HL-60/S4 (cell line): Measurements from ENCODE around the gene PAK5.

Experiments used
- in situ Hi-C: fragments of 300-500 bp; cut with MboI; formaldehyde crosslinking; loops from 2 replicates; pipeline ENCODE4 v1.14.3; 2022; ENCODE audit warnings: low sequenced_read_pairs

The PAK5 gene

DNA sequence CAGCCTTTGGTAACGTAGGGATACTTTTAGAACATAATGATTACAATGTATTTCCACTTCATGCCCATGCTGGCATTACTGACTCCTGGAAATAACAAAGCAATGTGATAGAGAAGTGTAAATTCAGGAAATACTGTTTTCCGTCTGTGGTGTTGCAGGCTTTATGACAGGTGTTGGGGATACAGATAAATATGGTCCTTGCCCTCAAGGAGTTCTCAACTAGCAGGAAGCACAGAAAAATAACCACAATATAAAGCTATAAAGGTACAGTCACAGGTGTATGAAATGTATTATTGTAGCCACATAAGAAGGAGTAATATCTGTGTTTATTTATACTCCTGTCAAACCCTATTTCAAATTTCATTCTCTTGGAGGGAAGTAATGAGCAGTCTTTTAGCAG, 337.4 kb downstream of the PAK5 start:
- in situ Hi-C loops, result no loop called here

DNA sequence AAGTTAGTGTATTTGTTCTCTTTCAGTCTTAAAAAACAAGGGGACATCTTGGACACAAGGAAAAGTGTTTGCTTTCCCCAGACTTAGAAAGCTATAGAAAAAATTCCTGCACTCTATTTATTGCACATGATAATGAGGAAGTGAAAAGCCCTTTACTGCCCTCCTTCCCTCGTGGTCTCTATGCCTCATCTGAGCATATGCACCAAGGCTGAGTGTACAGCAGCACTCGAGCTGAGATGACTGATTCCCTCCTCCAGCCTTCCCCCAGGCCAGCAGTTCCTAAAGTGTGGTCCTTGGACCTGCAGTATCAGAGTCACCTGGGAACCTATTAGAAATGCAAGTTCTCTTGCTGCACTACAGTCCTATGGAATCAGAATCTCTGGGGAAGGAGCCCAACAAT, 338.8 kb downstream of the PAK5 start:
- in situ Hi-C loops, result no loop called here

DNA sequence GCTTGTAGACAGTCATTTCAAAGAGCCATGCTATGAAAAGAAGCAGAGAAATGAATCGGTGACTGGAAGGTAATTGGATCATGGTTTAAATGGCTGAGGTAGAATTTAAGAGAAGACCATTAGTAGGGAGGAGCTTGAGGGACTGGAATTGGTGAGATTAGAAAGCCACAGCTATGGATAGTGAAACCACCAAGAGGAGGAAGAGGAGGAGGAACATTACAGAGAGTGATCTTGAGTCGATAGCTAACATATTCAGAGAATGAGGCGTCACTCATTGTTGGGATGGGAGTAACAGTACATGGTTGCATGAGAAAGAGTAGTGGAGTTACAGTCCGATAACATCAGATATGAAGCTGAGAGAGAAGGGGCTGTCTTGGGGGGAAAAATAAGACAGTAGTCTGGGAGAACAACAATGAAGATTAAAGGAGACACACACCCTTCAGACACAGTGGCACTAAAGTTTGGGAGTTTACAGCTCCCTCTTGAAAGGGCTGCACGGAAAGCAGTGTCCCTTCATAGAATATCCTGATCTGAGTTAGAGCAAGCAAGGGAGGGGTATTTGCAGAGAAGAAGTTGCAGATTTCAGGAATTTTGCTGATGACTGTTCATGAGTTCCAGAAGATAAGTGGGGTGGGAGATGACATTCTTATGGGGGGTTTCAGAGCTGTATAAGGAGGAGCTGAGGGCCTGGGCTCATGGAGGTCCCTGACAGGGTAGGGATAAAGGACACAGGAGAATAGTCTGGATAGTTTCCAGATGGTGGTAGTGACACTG, 339.6 kb downstream of the PAK5 start:
- in situ Hi-C loops, result no loop called here

DNA sequence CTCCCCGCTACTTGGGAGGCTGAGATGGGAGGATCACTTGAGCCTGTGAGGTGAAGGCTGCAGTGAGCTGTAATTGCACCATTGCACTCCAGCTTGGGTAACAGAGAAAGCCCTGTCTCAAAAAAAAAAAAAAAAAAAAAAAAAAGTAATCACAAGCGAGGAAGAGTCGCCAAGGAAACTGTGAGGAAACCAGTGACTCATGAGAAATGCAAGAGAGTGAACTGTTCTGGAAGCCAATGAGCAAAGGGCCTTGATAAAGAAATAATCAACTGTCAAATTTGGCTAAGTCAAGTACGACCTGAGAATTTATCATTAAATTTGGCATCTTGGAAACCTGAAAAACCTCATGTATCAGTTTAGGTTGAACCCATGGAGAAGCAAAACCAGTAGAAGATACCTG, 340.6 kb downstream of the PAK5 start:
- in situ Hi-C loops, result no loop called here

DNA sequence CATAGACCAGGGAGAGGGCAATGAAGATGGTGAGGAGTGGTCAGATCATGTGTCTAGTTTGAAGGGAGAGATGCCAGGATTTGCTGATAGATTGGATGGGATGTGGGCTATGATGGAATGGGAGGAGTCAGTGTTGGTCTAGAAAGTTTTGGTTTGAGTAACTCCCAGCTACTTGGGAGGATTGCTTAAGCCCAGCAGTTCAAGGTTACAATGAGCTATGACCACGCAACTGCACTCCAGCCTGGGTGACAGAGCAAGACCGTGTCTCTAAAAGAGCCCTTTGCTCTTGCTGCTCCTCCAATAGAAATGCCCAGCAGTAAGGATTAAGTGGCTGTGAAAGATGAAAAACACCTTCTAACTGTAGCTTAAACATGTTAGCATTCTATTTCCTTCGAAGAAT, 342.7 kb downstream of the PAK5 start:
- in situ Hi-C loops, result no loop called here

DNA sequence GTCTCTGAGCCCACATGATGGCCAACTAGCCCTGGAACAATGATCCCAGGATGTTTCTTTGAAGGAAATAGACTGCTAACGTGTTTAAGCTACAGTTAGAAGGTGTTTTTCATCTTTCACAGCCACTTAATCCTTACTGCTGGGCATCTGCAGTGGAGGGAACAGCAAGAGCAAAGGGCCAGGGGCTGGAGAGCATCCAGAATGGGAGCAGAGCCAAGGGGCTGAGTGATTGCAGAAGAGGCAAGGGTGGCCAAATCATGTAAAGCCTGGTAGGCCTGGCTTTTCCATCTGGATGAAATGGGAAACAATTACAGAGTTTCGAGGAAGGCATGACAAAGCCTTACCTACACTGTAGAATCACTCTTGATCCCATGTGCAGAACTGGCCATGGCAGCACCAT, 343.2 kb downstream of the PAK5 start:
- in situ Hi-C loops, result no loop called here

DNA sequence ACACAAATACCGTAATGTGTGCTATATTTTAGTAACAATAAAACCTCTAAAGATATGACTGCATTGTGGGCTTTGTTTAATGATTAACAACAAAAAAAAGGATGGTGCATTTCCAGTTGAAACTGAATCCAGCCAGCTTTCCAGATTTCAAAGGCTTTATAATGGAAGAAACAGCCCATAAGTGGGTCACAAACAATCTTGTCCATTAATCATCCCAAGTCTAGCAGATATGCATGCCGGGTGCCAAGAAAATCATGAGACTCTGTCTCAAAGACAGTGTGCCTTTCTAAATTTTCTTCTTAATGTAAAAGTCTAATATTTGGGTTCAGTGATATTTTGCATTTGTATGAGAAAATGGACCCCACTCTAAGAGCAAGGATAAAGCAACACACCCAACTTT, 345.1 kb downstream of the PAK5 start:
- in situ Hi-C loops, result no loop called here

DNA sequence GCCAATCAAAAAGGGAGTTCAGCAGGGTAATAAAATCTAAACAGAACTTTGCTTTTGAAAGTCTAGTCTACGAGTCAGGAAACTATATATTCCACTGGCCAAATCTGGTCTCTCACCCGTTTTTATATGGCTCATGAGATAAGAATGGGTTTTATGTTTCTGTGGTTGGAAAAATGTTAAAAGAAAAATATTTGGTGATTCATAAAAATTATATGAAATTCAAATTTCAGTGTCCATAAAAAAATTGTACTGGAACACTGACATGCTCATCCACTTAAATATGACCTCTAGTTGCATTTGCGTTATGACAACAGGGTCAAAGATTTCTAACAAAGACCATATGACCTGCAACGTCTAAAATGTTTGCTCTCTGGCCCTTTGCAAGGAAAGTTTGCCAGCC, 346.8 kb downstream of the PAK5 start:
- in situ Hi-C loops, result no loop called here

DNA sequence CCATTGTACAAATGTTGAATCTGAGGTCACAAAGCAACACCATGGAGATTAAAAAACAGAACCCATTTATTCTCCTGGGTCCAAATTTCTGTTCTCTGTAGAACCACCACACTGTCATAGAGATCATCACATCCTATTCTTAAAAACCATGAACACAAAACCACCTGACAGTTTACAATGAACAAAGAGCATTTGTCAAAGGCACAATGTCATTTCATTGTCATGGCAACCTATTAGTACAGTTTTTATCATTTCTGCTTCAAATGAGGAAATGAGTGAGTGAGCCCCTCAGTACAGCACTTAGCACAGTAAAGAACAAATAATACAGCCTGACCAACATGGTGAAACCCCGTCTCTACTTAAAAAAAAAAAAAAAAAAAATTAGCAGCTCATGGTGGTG, 347.6 kb downstream of the PAK5 start:
- in situ Hi-C loops, result no loop called here

DNA sequence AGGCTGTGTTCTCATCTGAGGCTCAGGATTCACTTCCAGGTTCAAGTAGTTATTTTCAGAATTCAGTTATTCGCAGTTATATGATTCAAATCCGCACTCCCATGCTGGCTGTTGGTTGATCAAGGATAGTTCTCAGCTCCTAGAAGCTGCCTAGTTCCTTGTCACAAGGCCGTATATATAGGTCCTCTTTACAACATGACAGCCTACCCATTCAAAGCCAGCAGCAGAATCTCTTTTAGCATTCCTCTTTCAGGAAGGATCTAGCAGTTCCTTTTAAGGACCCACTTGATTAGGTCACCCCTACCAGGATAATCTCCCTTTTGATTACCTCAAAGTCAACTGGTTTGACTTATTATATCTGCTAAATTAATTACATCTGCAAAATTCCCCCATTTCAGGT, 348.2 kb downstream of the PAK5 start:
- in situ Hi-C loops, result no loop called here

DNA sequence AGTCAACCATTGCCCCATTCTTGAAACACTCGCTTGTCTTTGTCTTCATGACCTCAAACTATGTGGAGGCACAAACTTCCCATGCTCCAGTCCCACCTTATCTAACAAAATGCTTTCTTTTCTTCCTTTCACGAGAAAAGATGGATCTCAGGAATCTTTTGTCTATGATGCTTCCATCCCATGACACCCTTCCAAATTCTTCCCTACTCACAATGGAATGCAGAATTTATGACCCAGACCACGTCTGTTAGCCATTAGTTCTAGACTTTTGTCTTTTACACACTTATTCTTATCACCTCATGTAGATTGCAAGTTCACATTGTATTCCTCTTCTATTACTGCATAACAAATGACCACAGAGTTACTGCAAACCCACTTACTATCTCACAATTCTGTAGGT, 348.7 kb downstream of the PAK5 start:
- in situ Hi-C loops, result no loop called here

DNA sequence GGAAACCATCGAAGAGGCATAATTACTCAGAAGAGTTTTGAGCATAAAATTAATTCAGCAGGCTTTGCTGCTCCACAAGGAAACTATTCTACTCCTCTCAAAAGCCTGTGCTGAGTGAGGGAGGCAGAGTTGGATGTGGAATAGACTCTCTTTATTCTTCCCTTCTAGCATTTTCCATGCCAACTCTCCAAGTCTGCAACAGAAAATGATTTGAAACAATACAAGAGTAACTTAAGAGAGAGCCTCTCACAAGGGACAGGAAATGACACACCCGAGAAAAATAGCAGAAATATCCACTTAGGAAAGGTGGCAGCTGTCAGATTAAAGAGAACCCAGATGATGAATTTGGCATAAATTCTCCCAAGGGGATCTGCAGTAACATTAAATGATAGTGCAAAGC, 350.8 kb downstream of the PAK5 start:
- in situ Hi-C loops, result no loop called here
